Activated CD4-positive, alpha-beta T cell treated with anti-CD3 and anti-CD28 coated beads, Interleukin-2, amount 10 ng/mL, durations not matched to agents 24 days and 14 days (primary cell): Measurements from ENCODE around the gene MACROD2. TPM values are rescaled to one million over a fixed set of nuclear protein-coding genes. Genes with fewer than 3 reads are reported as not detected.

Source experiments
- DNase-seq: peaks from one replicate; pipeline ENCODE4 v3.0.0; 2022
- H3K27ac Mint-ChIP-seq: one replicate; pipeline ENCODE4 v1.8.0; 2022; ENCODE audit warnings: mild to moderate bottlenecking, mixed read lengths
- H3K27me3 Mint-ChIP-seq: one replicate; pipeline ENCODE4 v1.8.0; 2022; ENCODE audit warnings: mixed read lengths
- H3K36me3 Mint-ChIP-seq: one replicate; pipeline ENCODE4 v1.8.0; 2022; ENCODE audit warnings: low read depth, mild to moderate bottlenecking, mixed read lengths
- H3K4me1 Mint-ChIP-seq: one replicate; pipeline ENCODE4 v1.8.0; 2021; ENCODE audit warnings: mixed read lengths
- H3K4me3 Mint-ChIP-seq: one replicate; pipeline ENCODE4 v1.8.0; 2022; ENCODE audit warnings: mild to moderate bottlenecking, moderate library complexity, mixed read lengths
- H3K9me3 Mint-ChIP-seq: one replicate; pipeline ENCODE4 v1.8.0; 2021; ENCODE audit warnings: mixed read lengths
- intact Hi-C: fragments of 100-400 bp; cut with micrococcal nuclease; formaldehyde crosslinking; loops from one replicate; pipeline ENCODE4 v1.15.1; 2023
- total RNA-seq: library from RNA; stranded (reverse); gene quantifications from 2 replicates; pipeline ENCODE4 v1.2.3, GENCODE V29; 2022

Gene MACROD2
- total RNA-seq, 1 donor from 2014 or later, result not detected

DNA sequence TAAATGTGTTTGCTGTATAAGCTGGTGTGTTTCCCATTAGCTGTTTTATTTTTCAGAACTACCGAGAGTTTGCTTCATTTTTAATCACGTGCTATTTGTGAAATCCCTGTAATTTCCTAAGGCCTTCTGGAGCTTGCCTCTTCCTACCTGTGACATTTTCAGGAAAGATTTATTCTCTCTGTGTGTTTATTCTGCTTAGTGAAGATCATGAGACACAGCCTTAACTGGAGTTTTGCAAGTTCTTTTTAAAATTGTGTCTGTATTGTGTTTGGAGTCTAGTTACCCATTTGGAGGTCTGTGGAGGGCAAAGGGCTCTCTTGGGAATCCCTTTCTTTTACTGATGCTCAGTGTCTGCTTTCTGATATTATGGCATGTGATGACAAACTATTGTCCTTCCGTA, 701.2 kb downstream of the MACROD2 start:
- no peaks in the 10 kb centered on the region for H3K27me3 Mint-ChIP-seq
- no peaks in the 10 kb centered on the region for H3K36me3 Mint-ChIP-seq
- intact Hi-C loops, result no loop called here
- H3K27ac Mint-ChIP-seq, result no peak overlapping the region
- peaks cover 3% of the 10 kb centered on the region for H3K9me3 Mint-ChIP-seq
- DNase-seq, result no peak
- H3K4me1 Mint-ChIP-seq, result no peaks in the 10 kb centered on the region
- H3K4me3 Mint-ChIP-seq, result no peak overlapping the region

DNA sequence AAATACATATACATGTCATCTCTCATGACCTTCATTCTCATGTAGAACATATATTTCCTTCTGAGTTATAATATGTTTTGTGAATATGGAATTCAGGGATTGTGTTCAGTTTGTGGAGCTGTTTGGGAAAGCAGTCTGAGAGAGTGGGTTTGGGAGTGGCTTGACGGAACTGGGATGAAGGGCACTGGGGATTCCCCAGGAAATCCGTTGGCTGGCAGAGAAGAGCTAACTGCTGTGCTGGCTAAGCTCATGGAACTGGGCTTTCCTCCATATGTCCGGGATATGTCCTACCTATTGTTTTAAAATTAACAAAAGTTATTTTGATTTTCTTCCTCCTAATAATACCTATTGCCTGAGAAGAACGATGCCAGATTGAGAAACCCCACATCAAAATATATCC, 701.6 kb downstream of the MACROD2 start:
- Mint-ChIP-seq H3K27me3 (no peaks in the 10 kb centered on the region), H3K4me3 (no peak overlapping the region), H3K36me3 (no peaks in the 10 kb centered on the region), H3K27ac (no peak overlapping the region), H3K9me3 (peaks cover 3% of the 10 kb centered on the region), H3K4me1 (no peaks in the 10 kb centered on the region)
- no peak for DNase-seq
- intact Hi-C loops, result no loop called here

DNA sequence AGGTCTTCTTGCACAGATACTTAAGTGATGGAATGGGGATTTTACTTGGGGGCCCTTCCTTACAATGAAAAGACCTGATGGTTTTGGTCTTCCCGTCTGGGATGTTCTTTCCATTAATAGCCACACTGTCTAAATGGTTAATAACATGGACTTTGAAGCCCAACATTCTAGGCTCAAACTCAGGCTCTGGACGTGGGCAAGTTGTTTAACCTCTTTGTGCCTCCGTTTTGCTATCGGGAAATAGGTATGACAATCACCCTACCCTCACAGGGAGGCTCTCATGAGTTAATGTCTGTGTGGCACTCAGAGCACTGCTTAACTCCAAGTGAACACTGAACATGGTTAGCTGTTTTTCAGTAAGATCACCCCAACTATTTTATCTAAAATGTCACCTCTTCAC, 702.8 kb downstream of the MACROD2 start:
- no peak for DNase-seq
- intact Hi-C loops, result no loop called here
- Mint-ChIP-seq H3K27me3 (no peaks in the 10 kb centered on the region), H3K36me3 (no peaks in the 10 kb centered on the region), H3K4me1 (no peaks in the 10 kb centered on the region), H3K4me3 (no peak overlapping the region), H3K9me3 (peaks cover 3% of the 10 kb centered on the region), H3K27ac (no peak overlapping the region)

DNA sequence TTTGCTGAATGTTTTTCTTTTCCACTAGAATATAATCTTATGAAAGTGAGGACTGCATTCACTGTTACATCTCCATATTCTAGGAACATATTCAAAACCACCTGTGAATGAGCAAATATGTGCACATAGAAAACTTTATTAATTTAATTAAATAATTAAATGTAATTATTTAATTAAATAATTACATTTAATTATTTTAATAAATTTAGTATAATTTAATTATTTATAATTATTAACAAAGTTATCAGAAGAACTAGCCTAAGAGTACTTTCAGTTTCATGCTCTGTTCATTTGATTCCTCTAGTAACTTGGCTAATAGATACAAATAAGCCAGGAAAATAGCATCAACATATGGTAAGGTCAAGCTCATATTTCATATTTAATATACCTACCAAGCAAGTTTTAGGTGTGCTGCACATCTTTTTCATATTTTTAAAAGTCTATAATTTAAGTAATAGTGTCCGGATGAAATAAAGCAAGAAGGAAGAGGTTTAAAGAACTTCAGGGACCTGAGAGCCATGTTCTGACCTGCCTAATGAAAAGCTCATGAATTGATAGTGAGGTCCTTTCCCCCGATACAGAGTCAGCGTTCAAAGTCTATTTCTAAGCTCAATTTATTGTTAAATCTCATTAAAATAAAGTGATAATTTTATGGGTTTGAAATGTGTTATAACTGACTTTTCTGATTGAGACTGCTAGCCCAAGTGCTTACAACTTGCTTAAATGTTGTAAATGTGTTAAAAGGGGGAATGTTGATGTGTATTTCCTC, 703.5 kb downstream of the MACROD2 start:
- no peaks in the 10 kb centered on the region for H3K27me3 Mint-ChIP-seq
- no peaks in the 10 kb centered on the region for H3K4me1 Mint-ChIP-seq
- no peaks in the 10 kb centered on the region for H3K9me3 Mint-ChIP-seq
- intact Hi-C loops, result no loop called here
- H3K4me3 Mint-ChIP-seq, result no peak overlapping the region
- H3K36me3 Mint-ChIP-seq, result no peaks in the 10 kb centered on the region
- no peak for DNase-seq
- H3K27ac Mint-ChIP-seq, result no peak overlapping the region

DNA sequence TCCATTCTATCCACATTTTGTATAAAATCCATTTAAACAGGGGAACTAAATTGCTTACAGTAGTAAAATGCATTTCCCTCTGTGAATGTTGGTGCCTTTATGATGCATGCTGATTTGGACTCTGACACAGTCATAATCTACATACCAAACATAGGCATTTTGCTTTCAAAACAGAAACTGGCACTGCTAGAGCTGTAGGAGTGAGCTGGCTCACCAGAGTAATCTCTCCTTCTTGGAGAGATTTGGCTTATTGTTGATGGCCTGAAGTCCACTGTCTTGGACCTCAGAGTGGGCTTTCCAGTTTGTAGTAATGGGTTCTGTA, 705.3 kb downstream of the MACROD2 start:
- Mint-ChIP-seq H3K4me3 (no peak overlapping the region), H3K36me3 (no peaks in the 10 kb centered on the region), H3K9me3 (peaks cover 4% of the 10 kb centered on the region), H3K27me3 (no peaks in the 10 kb centered on the region), H3K4me1 (no peaks in the 10 kb centered on the region), H3K27ac (no peak overlapping the region)
- intact Hi-C loops, result no loop called here
- DNase-seq, result no peak

DNA sequence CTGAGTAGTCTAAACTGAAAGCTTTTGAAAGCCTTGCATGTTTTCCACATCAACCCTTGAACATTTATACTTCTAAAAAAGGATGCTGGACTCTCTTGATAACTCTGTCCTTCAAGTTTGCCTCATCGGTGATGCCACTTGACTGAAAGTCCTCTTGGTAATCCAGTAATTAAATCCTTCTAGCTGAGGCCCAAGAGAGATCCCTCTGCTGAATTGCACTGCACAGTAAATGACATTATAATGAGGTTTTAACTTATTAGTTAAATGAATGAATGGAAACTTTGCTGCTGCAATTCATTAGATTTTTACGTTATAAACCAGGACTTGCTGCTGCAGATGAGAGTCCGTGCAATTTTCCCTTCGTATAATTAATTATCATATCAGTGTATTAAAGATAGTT, 706.0 kb downstream of the MACROD2 start:
- intact Hi-C loops, result no loop called here
- H3K9me3 Mint-ChIP-seq, result peaks cover 4% of the 10 kb centered on the region

DNA sequence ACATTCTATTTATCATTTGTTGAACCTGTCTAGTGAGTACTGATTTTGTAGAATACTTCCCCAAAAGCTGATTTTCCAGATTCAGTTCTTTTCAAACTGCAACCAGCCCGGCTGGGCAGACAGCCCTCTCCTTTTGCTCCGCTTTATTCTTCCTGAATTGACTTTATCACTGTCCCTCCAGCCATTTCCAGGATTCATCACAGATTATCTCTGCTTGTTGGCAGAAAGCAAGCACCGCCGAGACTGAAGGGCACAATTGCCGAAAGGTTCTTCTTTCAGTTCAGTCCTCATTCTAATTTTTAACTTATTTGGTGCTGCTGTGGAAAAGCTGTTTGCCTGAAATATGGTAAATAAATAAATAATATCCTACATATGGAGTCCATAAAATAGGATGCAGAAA, 711.2 kb downstream of the MACROD2 start:
- H3K36me3 Mint-ChIP-seq, result no peaks in the 10 kb centered on the region
- no peaks in the 10 kb centered on the region for H3K4me1 Mint-ChIP-seq
- intact Hi-C loops, result no loop called here
- H3K9me3 Mint-ChIP-seq, result peaks cover 4% of the 10 kb centered on the region
- no peak for DNase-seq
- H3K27ac Mint-ChIP-seq, result no peak overlapping the region
- H3K4me3 Mint-ChIP-seq, result no peak overlapping the region
- no peaks in the 10 kb centered on the region for H3K27me3 Mint-ChIP-seq

More for the DNA sequence above, 706.0 kb downstream of the MACROD2 start:
- H3K27me3 Mint-ChIP-seq, result no peaks in the 10 kb centered on the region
- no peak overlapping the region for H3K27ac Mint-ChIP-seq
- DNase-seq, result no peak
- no peaks in the 10 kb centered on the region for H3K4me1 Mint-ChIP-seq
- H3K4me3 Mint-ChIP-seq, result no peak overlapping the region
- no peaks in the 10 kb centered on the region for H3K36me3 Mint-ChIP-seq

DNA sequence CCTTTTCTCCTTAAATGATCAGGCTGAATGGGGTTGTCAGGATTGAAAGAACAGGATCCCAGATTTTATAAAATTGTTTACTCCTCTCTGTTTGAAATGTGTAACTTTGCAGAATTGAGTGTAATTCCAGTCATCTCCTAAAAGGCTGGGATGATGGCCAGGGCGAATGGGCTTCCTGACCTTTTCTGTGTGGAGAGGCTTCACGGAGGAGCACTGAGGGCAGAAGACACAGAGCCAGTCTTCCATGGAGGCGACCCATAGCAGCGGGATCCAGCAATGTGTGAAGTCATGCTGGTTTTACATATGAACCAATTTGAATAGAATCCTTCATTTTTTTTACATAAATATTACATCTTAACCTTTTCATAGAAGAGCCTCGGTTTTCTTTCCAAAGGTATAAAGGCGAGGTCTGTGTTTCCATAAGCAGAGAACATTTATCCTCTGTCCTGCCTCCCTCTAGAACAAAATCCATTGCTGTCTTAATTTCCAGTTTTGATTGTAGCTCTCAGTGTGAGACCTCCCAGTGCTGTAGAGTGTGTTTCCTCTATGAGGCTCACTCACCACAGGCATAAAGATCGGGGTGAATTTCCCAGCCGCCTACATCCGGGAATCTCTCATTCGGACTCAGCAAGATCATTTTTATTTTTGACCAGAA, 711.8 kb downstream of the MACROD2 start:
- peaks cover 4% of the 10 kb centered on the region for H3K9me3 Mint-ChIP-seq
- H3K36me3 Mint-ChIP-seq, result no peaks in the 10 kb centered on the region
- H3K4me1 Mint-ChIP-seq, result no peaks in the 10 kb centered on the region
- intact Hi-C loops, result no loop called here
- DNase-seq, result no peak
- H3K27me3 Mint-ChIP-seq, result no peaks in the 10 kb centered on the region
- H3K27ac Mint-ChIP-seq, result no peak overlapping the region
- no peak overlapping the region for H3K4me3 Mint-ChIP-seq

DNA sequence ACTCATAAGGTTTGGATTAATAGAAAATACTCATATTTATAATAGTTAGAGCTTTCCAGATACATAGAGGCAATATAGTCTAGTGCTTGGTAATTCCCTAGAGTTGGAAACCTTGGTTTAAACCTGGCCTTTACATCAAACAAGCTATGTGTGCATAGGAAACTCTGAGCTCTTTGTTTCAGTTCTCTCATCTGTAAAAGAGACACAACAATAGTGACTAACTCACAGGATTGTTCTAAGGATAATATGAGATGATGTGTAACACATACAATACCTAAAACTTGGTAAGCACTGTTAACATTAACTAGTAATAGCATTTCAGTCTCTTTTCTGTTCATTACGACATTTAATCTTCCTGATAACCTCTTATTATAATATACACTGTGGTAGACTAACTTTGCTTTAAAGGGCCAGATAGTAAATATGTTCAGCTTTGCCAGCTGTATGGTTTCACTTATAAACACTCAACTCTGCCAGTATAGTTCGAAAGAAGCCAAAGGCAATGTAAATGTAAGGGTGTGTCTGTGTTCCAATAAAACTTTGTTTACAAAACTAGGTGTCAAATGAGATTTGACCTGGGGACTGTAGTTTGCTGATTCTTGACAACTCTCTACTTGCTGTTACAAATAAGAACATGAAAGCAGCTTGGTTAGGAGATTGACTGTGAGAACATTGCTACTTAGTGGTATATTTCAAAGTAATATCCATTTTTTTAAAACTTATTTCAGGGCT, 712.7 kb downstream of the MACROD2 start:
- Mint-ChIP-seq H3K4me1 (no peaks in the 10 kb centered on the region), H3K27ac (no peak overlapping the region), H3K27me3 (no peaks in the 10 kb centered on the region), H3K4me3 (no peak overlapping the region), H3K36me3 (no peaks in the 10 kb centered on the region), H3K9me3 (peaks cover 4% of the 10 kb centered on the region)
- intact Hi-C loops, result no loop called here
- no peak for DNase-seq

DNA sequence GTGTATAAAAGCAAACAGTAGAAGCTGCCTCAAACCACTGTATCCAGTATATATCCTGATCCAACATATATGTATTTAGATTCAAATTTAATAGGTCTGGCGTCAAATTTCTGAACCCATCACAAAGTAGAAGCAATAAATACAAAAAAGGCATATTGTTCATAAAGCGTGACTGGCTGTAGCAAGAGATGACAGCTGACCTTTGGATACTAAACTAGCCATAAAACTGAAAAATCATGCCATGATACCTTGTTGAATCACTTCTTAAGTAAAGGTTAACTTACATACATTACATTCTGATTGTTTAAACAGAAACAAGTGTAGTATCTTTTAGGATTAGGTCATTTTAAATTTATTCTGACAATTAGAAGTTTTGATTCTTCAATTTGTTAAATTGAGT, 714.1 kb downstream of the MACROD2 start:
- no peaks in the 10 kb centered on the region for H3K27me3 Mint-ChIP-seq
- no peak overlapping the region for H3K4me3 Mint-ChIP-seq
- H3K36me3 Mint-ChIP-seq, result no peaks in the 10 kb centered on the region
- H3K27ac Mint-ChIP-seq, result no peak overlapping the region
- H3K4me1 Mint-ChIP-seq, result no peaks in the 10 kb centered on the region
- intact Hi-C loops, result no loop called here
- H3K9me3 Mint-ChIP-seq, result peaks cover 4% of the 10 kb centered on the region
- no peak for DNase-seq

DNA sequence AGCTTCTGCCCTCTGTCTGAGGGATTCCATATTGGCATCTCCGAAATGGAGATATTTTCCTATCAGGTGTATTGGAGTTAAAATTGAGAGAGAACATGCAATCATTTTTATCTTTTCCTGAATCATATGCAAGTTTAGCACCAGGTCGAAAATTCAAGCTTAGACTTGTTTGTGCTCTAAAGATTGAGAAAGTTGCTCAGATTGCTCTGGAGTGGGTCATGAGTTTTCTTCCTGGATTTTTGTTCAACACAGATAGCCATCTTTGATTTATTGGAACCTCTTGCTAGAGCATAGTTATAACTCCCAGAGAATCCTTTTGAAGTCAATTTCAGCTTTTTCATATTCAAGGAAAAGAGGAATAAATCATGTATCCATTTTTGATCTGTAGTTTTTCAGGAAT, 715.6 kb downstream of the MACROD2 start:
- DNase-seq, result no peak
- no peaks in the 10 kb centered on the region for H3K4me1 Mint-ChIP-seq
- no peak overlapping the region for H3K4me3 Mint-ChIP-seq
- no peak overlapping the region for H3K27ac Mint-ChIP-seq
- peaks cover 7% of the 10 kb centered on the region for H3K9me3 Mint-ChIP-seq
- intact Hi-C loops, result no loop called here
- no peaks in the 10 kb centered on the region for H3K27me3 Mint-ChIP-seq
- H3K36me3 Mint-ChIP-seq, result no peaks in the 10 kb centered on the region

DNA sequence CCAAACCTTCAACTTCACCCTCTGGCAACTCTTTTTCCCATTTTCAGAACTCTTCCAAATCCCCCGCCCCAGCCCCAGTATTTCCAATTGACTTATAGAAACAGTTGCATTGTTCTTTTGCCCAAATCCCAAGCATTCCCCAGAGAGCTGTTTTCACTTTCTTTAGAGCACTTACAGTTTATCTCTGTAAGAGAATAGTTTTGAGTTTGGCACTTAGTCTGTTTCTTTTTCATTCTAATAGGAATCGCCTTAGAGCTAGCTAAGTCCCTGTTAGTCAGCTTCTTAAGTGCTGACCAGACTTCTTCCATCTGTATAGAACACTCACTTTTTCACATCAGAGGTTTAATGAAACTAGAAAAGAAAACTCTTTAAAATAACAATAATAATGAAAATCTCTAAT, 716.3 kb downstream of the MACROD2 start:
- intact Hi-C loops, result no loop called here
- H3K27me3 Mint-ChIP-seq, result no peaks in the 10 kb centered on the region
- no peaks in the 10 kb centered on the region for H3K4me1 Mint-ChIP-seq
- no peak overlapping the region for H3K4me3 Mint-ChIP-seq
- no peak overlapping the region for H3K27ac Mint-ChIP-seq
- H3K36me3 Mint-ChIP-seq, result no peaks in the 10 kb centered on the region
- DNase-seq, result no peak
- peaks cover 10% of the 10 kb centered on the region for H3K9me3 Mint-ChIP-seq

DNA sequence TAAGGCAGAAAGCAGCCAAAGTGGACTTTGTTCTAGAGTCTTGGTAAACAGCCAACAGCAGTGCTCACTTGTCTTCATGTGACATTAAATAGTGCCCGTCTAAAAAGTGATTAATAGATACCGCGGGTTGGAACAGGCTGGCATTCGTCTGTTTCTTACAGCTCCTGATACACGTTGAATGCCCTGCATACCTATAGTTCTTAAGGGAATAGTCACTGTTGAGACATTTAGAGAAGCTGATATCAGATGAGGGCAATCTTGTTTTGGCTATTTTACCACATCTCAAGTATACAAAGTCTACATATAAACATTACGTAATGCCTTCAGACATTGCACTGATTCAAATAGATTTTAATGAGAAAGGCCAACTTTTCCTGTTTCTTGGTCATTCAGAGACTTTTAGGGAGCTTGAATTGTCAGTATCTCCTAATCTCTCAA, 717.0 kb downstream of the MACROD2 start:
- Mint-ChIP-seq H3K27me3 (no peaks in the 10 kb centered on the region), H3K9me3 (peaks cover 10% of the 10 kb centered on the region), H3K4me3 (no peak overlapping the region), H3K36me3 (no peaks in the 10 kb centered on the region), H3K27ac (no peak overlapping the region), H3K4me1 (no peaks in the 10 kb centered on the region)
- no peak for DNase-seq
- intact Hi-C loops, result no loop called here

DNA sequence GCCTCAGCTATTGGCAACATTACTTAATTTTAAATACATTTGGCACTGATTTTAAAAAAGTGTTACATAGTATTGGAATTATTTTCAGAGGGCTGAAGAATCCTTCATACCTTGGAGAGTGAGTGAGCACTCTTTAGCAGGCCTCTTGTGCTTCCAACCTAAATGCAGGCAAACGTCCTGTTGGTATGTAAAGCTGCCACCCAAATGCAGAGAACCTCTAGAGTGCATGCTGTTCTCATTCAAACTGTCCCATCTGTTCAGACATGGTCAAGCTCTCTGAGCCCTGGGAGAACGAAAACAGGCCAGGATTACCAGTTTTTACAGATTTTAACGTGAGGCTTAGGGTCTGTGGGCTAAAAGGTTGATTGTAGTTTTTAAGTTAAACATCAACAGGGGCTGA, 720.1 kb downstream of the MACROD2 start:
- Mint-ChIP-seq H3K36me3 (no peaks in the 10 kb centered on the region), H3K27ac (no peak overlapping the region), H3K27me3 (no peaks in the 10 kb centered on the region), H3K4me1 (no peaks in the 10 kb centered on the region), H3K4me3 (no peak overlapping the region), H3K9me3 (peaks cover 13% of the 10 kb centered on the region)
- no peak for DNase-seq
- intact Hi-C loops, result no loop called here
